ENCODE data around the gene FAM222B.

DNA sequence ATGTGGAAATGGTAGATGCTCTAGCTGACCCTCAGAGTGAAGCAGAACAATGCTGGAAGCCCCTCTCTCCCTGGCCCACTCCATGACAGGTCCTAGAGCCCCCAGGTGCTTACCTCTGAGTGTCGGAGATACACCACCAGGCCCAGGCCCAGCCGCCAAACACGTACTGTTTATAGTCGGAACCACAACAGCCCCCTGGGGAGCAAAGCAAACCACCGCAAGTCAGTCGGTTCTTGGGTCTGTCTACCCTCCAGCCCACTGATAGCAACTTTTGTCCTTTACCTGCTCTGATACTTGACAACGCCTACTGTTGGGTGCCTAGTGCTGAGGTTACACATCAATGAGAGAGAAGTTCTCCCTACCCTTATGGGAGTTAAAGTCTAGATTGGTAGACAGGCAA, 46.2 kb upstream of the FAM222B start:
- TF ChIP-seq, protein P1, sequence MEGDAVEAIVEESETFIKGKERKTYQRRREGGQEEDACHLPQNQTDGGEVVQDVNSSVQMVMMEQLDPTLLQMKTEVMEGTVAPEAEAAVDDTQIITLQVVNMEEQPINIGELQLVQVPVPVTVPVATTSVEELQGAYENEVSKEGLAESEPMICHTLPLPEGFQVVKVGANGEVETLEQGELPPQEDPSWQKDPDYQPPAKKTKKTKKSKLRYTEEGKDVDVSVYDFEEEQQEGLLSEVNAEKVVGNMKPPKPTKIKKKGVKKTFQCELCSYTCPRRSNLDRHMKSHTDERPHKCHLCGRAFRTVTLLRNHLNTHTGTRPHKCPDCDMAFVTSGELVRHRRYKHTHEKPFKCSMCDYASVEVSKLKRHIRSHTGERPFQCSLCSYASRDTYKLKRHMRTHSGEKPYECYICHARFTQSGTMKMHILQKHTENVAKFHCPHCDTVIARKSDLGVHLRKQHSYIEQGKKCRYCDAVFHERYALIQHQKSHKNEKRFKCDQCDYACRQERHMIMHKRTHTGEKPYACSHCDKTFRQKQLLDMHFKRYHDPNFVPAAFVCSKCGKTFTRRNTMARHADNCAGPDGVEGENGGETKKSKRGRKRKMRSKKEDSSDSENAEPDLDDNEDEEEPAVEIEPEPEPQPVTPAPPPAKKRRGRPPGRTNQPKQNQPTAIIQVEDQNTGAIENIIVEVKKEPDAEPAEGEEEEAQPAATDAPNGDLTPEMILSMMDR (IDR thresholded peaks at IDR 0.05), result no peak
- no peak for TF ChIP-seq EP300 (IDR thresholded peaks at IDR 0.05)
- TF ChIP-seq POLR2A (IDR thresholded peaks at IDR 0.05), result no peak
- TF ChIP-seq POLR2AphosphoS5 (IDR thresholded peaks at IDR 0.05), result no peak

All from upper lobe of left lung (tissue), 4 donors.